Measurements from ENCODE around the gene LINGO4.

Gene LINGO4

GRCh38 chr1:151759241-151759640 lies 46.0 kb downstream of the LINGO4 start:
- DNase-seq (ENCODE audit: low read depth in 1 of 2, low spot score in 1 of 2): no peak
- TF ChIP-seq JUND (IDR thresholded peaks at IDR 0.05; ENCODE audit: low read depth): no peak
- in situ Hi-C loops (cut with HindIII; ENCODE audit: low pct_unique_long_range_greater_than_20kb, low sequenced_read_pairs): no loop called here

DNA sequence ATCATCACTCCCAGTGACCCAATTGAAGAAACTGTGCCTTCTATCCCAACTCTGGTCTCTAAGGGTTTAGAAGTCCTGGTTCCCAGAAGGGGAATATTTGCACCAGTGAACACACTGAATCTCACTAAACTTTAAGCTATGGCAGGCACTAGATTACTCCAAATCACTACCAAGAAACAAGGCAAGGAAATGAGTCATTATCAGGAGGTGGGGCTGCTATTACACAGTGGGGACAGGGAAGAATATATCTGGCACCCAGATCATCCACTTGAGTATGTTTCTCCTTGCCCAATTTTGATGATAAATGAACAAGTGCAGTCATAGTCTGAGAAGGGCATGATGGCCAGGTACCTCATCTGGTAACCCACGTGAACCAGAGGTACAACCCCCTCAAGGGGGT lies 48.9 kb downstream of the LINGO4 start:
- no peak for DNase-seq (ENCODE audit: low read depth in 1 of 2, low spot score in 1 of 2)
- in situ Hi-C loops (cut with HindIII; ENCODE audit: low pct_unique_long_range_greater_than_20kb, low sequenced_read_pairs): no loop called here
- no peak for TF ChIP-seq JUND (IDR thresholded peaks at IDR 0.05; ENCODE audit: low read depth)

Measured in T47D (cell line).